Measurements from ENCODE around the gene DDAH1. TPM values are rescaled to one million over a fixed set of nuclear protein-coding genes. Genes with fewer than 3 reads are reported as not detected.
A peak's percentile ranks its signal among the peaks of the same experiment; 100 is the strongest.

The DDAH1 gene
- total and polyA plus RNA-seq, 2 of the 4 experiments (the other 2 are of a cell fraction), result 78.0 to 94.5 TPM

GRCh38 chr1:85316321-85316720, 148.6 kb downstream of the DDAH1 start:
- Histone ChIP-seq H3K23ac (ENCODE audit: low read depth, low read length) (peak overlapping the region; percentile 85), H3K4me2 (ENCODE audit: low read depth, low read length) (no peak overlapping the region), H3K9me3 (ENCODE audit: control insufficient read depth, insufficient read depth, low read length) (no peaks in the 10 kb centered on the region), H3K4ac (ENCODE audit: low read depth, low read length) (peak overlapping the region; percentile 86), H2AK5ac (ENCODE audit: low read depth, low read length) (peak overlapping the region; percentile 96), H3K56ac (ENCODE audit: extremely low read depth, insufficient read depth, low read length) (no peak overlapping the region), H4K8ac (ENCODE audit: low read depth in 2 of 2, low read length in 2 of 2) (peak overlapping the region; percentile 64 to 86), H2AFZ (replicated peaks; ENCODE audit: low read length, poor library complexity) (no peak overlapping the region), H4K5ac (ENCODE audit: low read depth, low read length) (peak overlapping the region; percentile 33; the same call in 1 of the 2 replicates), H3K27ac (ENCODE audit: insufficient read depth, low read length) (peak overlapping the region; percentile 4; the same call in 1 of the 2 replicates), H2AK9ac (replicated peaks; ENCODE audit: low read depth, low read length, poor library complexity) (no peak overlapping the region), H3K36me3 (ENCODE audit: control insufficient read depth, insufficient read depth, low read length) (peaks cover 4% of the 10 kb centered on the region; the same call in 1 of the 2 replicates), H4K20me1 (ENCODE audit: insufficient read depth, low read length) (no peaks in the 10 kb centered on the region), H3K27me3 (ENCODE audit: control insufficient read depth, insufficient read depth, low read length) (no peaks in the 10 kb centered on the region), H2BK20ac (ENCODE audit: low read depth, low read length) (peak overlapping the region; percentile 84), H3K79me1 (ENCODE audit: low read depth in 1 of 2, low read length in 2 of 2) (peaks cover 20 to 65% of the 10 kb centered on the region in 2 experiments), H3K18ac (ENCODE audit: low read depth, low read length) (peak overlapping the region; percentile 75; the same call in 1 of the 2 replicates), H2BK5ac (ENCODE audit: low read depth, low read length, poor library complexity, severe bottlenecking) (peak overlapping the region; percentile 98), H3K4me1 (ENCODE audit: control insufficient read depth, insufficient read depth, low read length) (peaks cover 28% of the 10 kb centered on the region), H2BK120ac (ENCODE audit: low read depth, low read length) (peak overlapping the region; percentile 99), H4K91ac (ENCODE audit: insufficient read depth, low read depth, low read length) (peak overlapping the region; percentile 71), H3K4me3 (ENCODE audit: insufficient read depth, low read depth, low read length) (no peak overlapping the region), H2BK15ac (ENCODE audit: low read depth, low read length) (peak overlapping the region; percentile 94), H3K14ac (replicated peaks; ENCODE audit: low read depth, low read length) (peak overlapping the region; percentile 82), H3K9ac (ENCODE audit: low read depth, low read length) (no peak overlapping the region), H3K9me1 (ENCODE audit: insufficient read depth, low read length) (peaks cover 33% of the 10 kb centered on the region)
- CTCF ChIA-PET, result interaction anchor here (0.8 kb wide), 1 partner anchor 14 kb away, joined by 3 read pairs; no protein-coding TSS in a partner anchor
- intact Hi-C loops (cut with micrococcal nuclease) (no loop called here), dilution Hi-C loops (cut with HindIII; ENCODE audit: low sequenced_read_pairs, unreplicated experiment) (no loop called here), in situ Hi-C loops (cut with MboI; ENCODE audit: low sequenced_read_pairs) (no loop called here)
- 60% methylated on average over 1 of the region's 2 CpGs; no CpG with 5 or more reads in 1 of the 2 experiments for WGBS, 2 experiments (ENCODE audit: extremely low coverage in 2 of 2, insufficient read length in 1 of 2)
- DNase-seq (no peak), ATAC-seq (ENCODE audit: low read depth) (no peak)
- POLR2A ChIA-PET (ENCODE audit: unreplicated experiment), result interaction anchor here (1.1 kb wide), 1 partner anchor 264 kb away, joined by 3 read pairs; no protein-coding TSS in a partner anchor
- BruUV-seq (replicated peaks), result no TSS peak
- TF ChIP-seq, protein P1, sequence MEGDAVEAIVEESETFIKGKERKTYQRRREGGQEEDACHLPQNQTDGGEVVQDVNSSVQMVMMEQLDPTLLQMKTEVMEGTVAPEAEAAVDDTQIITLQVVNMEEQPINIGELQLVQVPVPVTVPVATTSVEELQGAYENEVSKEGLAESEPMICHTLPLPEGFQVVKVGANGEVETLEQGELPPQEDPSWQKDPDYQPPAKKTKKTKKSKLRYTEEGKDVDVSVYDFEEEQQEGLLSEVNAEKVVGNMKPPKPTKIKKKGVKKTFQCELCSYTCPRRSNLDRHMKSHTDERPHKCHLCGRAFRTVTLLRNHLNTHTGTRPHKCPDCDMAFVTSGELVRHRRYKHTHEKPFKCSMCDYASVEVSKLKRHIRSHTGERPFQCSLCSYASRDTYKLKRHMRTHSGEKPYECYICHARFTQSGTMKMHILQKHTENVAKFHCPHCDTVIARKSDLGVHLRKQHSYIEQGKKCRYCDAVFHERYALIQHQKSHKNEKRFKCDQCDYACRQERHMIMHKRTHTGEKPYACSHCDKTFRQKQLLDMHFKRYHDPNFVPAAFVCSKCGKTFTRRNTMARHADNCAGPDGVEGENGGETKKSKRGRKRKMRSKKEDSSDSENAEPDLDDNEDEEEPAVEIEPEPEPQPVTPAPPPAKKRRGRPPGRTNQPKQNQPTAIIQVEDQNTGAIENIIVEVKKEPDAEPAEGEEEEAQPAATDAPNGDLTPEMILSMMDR (conservative IDR thresholded peaks at IDR 0.05; ENCODE audit: low read depth, low read length), result no peak
- TF ChIP-seq POLR2A (IDR thresholded peaks at IDR 0.05; ENCODE audit: low read depth, low read length) (no peak), RCOR1 (IDR thresholded peaks at IDR 0.05; ENCODE audit: insufficient replicate concordance, low read length) (no peak), BHLHE40 (IDR thresholded peaks at IDR 0.05; ENCODE audit: low read depth, low read length) (no peak), CHD1 (IDR thresholded peaks at IDR 0.05; ENCODE audit: low read depth, low read length) (no peak), RAD21 (IDR thresholded peaks at IDR 0.05; ENCODE audit: low read length) (no peak), MAFK (IDR thresholded peaks at IDR 0.05; ENCODE audit: low read depth, low read length) (no peak), FOS (IDR thresholded peaks at IDR 0.05; ENCODE audit: low read depth, low read length) (no peak), MXI1 (IDR thresholded peaks at IDR 0.05; ENCODE audit: borderline replicate concordance, low read depth, low read length) (no peak), RFX5 (IDR thresholded peaks at IDR 0.05; ENCODE audit: low read depth, low read length) (no peak), MAZ (IDR thresholded peaks at IDR 0.05; ENCODE audit: borderline replicate concordance, low read depth, low read length) (no peak)
- TF ChIP-seq, protein P2, sequence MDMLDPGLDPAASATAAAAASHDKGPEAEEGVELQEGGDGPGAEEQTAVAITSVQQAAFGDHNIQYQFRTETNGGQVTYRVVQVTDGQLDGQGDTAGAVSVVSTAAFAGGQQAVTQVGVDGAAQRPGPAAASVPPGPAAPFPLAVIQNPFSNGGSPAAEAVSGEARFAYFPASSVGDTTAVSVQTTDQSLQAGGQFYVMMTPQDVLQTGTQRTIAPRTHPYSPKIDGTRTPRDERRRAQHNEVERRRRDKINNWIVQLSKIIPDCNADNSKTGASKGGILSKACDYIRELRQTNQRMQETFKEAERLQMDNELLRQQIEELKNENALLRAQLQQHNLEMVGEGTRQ (IDR thresholded peaks at IDR 0.05; ENCODE audit: low read depth, low read length), result no peak
- TF ChIP-seq, protein P3, sequence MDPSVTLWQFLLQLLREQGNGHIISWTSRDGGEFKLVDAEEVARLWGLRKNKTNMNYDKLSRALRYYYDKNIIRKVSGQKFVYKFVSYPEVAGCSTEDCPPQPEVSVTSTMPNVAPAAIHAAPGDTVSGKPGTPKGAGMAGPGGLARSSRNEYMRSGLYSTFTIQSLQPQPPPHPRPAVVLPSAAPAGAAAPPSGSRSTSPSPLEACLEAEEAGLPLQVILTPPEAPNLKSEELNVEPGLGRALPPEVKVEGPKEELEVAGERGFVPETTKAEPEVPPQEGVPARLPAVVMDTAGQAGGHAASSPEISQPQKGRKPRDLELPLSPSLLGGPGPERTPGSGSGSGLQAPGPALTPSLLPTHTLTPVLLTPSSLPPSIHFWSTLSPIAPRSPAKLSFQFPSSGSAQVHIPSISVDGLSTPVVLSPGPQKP (IDR thresholded peaks at IDR 0.05; ENCODE audit: borderline replicate concordance, low read depth, low read length), result no peak
